HUDEP-2 (cell line): ENCODE data around the gene DVL1.
A peak's percentile ranks its signal among the peaks of the same experiment; 100 is the strongest.

ENCODE experiments used
- DNase-seq, 76 experiments: peaks; one replicate each; lab custom pipeline; 2025; ENCODE audit not compliant: unreplicated experiment in 76 of 76; lab: John Stamatoyannopoulos, UW

Gene DVL1

GRCh38 chr1:1313500-1314236, 35.5 kb downstream of the DVL1 start:
- DNase-seq = no peak

- no peak for DNase-seq
Measured at GRCh38 chr1:1312450-1313314, 36.5 kb downstream of the DVL1 start.

GRCh38 chr1:1311107-1312104, 37.8 kb downstream of the DVL1 start:
- DNase-seq = no peak

- no peak for DNase-seq
Measured at GRCh38 chr1:1310476-1311053, 38.7 kb downstream of the DVL1 start.

- DNase-seq = no peak
Measured at GRCh38 chr1:1310109-1310385, 39.2 kb downstream of the DVL1 start.

- DNase-seq = peak in 2 of 76 experiments; percentile 17 to 25
Measured at GRCh38 chr1:1309251-1310108, 39.7 kb downstream of the DVL1 start.

GRCh38 chr1:1308756-1309250, 40.4 kb downstream of the DVL1 start:
- peak in 1 of 76 experiments; percentile 40 for DNase-seq

GRCh38 chr1:1307923-1308755, 41.1 kb downstream of the DVL1 start, which contains the start of the genes ACAP3 and PUSL1:
Gene ACAP3 (minus strand): TSS chr1:1307930. CDS start chr1:1307815, 115 bp downstream.
Gene PUSL1 (plus strand): TSS chr1:1308597. CDS start chr1:1308644, 47 bp downstream.
- peak in 74 of 76 experiments; percentile 18 to 92 (median 84) for DNase-seq

- DNase-seq = peak in 1 of 76 experiments; percentile 28
Measured at GRCh38 chr1:1307261-1307922, 41.8 kb downstream of the DVL1 start.

- no peak for DNase-seq
Measured at GRCh38 chr1:1306661-1307260, 42.5 kb downstream of the DVL1 start.

GRCh38 chr1:1306070-1306660, 43.1 kb downstream of the DVL1 start:
- peak in 16 of 76 experiments; percentile 12 to 44 (median 26) for DNase-seq

GRCh38 chr1:1305300-1306069, 43.7 kb downstream of the DVL1 start:
- DNase-seq = peak in 64 of 76 experiments; percentile 12 to 81 (median 64)

GRCh38 chr1:1304331-1305299, 44.6 kb downstream of the DVL1 start:
- DNase-seq = peak in 15 of 76 experiments; percentile 9 to 29 (median 21)

- DNase-seq = no peak
Measured at GRCh38 chr1:1303736-1304135, 45.5 kb downstream of the DVL1 start.

GRCh38 chr1:1302951-1303509, 46.2 kb downstream of the DVL1 start:
- DNase-seq = peak in 2 of 76 experiments; percentile 13 to 25
